Activated CD8-positive, alpha-beta memory T cell treated with anti-CD3 and anti-CD28 coated beads, Interleukin-2, amount 50 U/mL, for 24 hours (primary cell): Measurements from ENCODE around the gene TRIO.

Source experiments
- DNase-seq: peaks from one replicate; pipeline ENCODE4 v3.0.0-alpha.2; 2020; ENCODE audit errors: extremely low read depth

The TRIO gene

GRCh38 chr5:14453481-14453880 lies 310.3 kb downstream of the TRIO start:
- DNase-seq = no peak

GRCh38 chr5:14455814-14456321 lies 312.7 kb downstream of the TRIO start:
- DNase-seq = no peak

GRCh38 chr5:14457476-14457875 lies 314.3 kb downstream of the TRIO start:
- no peak for DNase-seq

GRCh38 chr5:14458414-14458813 lies 315.3 kb downstream of the TRIO start:
- no peak for DNase-seq

GRCh38 chr5:14460844-14461398 lies 317.8 kb downstream of the TRIO start:
- DNase-seq = no peak

- no peak for DNase-seq
Observed at GRCh38 chr5:14462681-14463080, 319.5 kb downstream of the TRIO start.

GRCh38 chr5:14463629-14464028 lies 320.5 kb downstream of the TRIO start:
- no peak for DNase-seq

- DNase-seq = no peak
Observed at GRCh38 chr5:14464096-14464495, 321.0 kb downstream of the TRIO start.

GRCh38 chr5:14464671-14465070 lies 321.5 kb downstream of the TRIO start:
- DNase-seq = no peak

GRCh38 chr5:14465116-14465515 lies 322.0 kb downstream of the TRIO start:
- DNase-seq = no peak

GRCh38 chr5:14465776-14466175 lies 322.6 kb downstream of the TRIO start:
- DNase-seq = no peak

- DNase-seq = no peak
Observed at GRCh38 chr5:14467251-14467650, 324.1 kb downstream of the TRIO start.

GRCh38 chr5:14467886-14468285 lies 324.7 kb downstream of the TRIO start:
- DNase-seq = no peak

GRCh38 chr5:14469551-14470377 lies 326.6 kb downstream of the TRIO start:
- no peak for DNase-seq

- DNase-seq = no peak
Observed at GRCh38 chr5:14471507-14471906, 328.4 kb downstream of the TRIO start.

- DNase-seq = no peak
Observed at GRCh38 chr5:14472986-14473567, 329.9 kb downstream of the TRIO start.

- DNase-seq = no peak
Observed at GRCh38 chr5:14475045-14475444, 331.9 kb downstream of the TRIO start.

- no peak for DNase-seq
Observed at GRCh38 chr5:14476786-14477435, 333.8 kb downstream of the TRIO start.

GRCh38 chr5:14479143-14479696 lies 336.1 kb downstream of the TRIO start:
- no peak for DNase-seq

GRCh38 chr5:14481349-14481748 lies 338.2 kb downstream of the TRIO start:
- no peak for DNase-seq

- DNase-seq = no peak
Observed at GRCh38 chr5:14482085-14482484, 338.9 kb downstream of the TRIO start.

- no peak for DNase-seq
Observed at GRCh38 chr5:14483504-14484157, 340.5 kb downstream of the TRIO start.
